ENCODE results near the gene PPFIA2.

DNA sequence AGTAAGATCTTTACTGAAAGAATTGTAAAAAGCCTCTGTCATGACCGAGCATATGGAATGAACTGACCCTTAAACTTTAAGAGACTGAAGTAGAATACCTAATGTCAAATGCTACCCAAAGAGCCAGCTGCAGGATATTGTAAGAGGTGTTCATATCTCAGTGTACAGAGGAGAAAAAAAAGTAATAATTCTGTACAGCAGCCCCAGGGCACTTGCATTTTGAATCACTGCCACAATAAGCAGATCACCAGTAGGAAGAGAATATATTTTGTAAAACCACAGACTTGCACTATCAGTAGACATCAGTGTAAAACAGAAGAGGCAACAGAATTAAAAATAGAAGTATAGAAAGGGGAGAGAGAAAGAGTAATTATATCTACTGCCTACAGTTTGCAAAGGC lies 162.6 kb downstream of the PPFIA2 start:
- TF ChIP-seq, protein P1, sequence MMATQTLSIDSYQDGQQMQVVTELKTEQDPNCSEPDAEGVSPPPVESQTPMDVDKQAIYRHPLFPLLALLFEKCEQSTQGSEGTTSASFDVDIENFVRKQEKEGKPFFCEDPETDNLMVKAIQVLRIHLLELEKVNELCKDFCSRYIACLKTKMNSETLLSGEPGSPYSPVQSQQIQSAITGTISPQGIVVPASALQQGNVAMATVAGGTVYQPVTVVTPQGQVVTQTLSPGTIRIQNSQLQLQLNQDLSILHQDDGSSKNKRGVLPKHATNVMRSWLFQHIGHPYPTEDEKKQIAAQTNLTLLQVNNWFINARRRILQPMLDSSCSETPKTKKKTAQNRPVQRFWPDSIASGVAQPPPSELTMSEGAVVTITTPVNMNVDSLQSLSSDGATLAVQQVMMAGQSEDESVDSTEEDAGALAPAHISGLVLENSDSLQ (IDR thresholded peaks at IDR 0.05) = no peak
- TF ChIP-seq KDM1A (IDR thresholded peaks at IDR 0.05) (no peak), TAF7 (tag; IDR thresholded peaks at IDR 0.05) (no peak), ZNF274 (IDR thresholded peaks at IDR 0.05; ENCODE audit: borderline replicate concordance, low read depth, low read length) (no peak), HMG20B (CRISPR knock-in tag; IDR thresholded peaks at IDR 0.05) (no peak), PPARD (CRISPR knock-in tag; IDR thresholded peaks at IDR 0.05) (no peak)
- TF ChIP-seq, protein P2, sequence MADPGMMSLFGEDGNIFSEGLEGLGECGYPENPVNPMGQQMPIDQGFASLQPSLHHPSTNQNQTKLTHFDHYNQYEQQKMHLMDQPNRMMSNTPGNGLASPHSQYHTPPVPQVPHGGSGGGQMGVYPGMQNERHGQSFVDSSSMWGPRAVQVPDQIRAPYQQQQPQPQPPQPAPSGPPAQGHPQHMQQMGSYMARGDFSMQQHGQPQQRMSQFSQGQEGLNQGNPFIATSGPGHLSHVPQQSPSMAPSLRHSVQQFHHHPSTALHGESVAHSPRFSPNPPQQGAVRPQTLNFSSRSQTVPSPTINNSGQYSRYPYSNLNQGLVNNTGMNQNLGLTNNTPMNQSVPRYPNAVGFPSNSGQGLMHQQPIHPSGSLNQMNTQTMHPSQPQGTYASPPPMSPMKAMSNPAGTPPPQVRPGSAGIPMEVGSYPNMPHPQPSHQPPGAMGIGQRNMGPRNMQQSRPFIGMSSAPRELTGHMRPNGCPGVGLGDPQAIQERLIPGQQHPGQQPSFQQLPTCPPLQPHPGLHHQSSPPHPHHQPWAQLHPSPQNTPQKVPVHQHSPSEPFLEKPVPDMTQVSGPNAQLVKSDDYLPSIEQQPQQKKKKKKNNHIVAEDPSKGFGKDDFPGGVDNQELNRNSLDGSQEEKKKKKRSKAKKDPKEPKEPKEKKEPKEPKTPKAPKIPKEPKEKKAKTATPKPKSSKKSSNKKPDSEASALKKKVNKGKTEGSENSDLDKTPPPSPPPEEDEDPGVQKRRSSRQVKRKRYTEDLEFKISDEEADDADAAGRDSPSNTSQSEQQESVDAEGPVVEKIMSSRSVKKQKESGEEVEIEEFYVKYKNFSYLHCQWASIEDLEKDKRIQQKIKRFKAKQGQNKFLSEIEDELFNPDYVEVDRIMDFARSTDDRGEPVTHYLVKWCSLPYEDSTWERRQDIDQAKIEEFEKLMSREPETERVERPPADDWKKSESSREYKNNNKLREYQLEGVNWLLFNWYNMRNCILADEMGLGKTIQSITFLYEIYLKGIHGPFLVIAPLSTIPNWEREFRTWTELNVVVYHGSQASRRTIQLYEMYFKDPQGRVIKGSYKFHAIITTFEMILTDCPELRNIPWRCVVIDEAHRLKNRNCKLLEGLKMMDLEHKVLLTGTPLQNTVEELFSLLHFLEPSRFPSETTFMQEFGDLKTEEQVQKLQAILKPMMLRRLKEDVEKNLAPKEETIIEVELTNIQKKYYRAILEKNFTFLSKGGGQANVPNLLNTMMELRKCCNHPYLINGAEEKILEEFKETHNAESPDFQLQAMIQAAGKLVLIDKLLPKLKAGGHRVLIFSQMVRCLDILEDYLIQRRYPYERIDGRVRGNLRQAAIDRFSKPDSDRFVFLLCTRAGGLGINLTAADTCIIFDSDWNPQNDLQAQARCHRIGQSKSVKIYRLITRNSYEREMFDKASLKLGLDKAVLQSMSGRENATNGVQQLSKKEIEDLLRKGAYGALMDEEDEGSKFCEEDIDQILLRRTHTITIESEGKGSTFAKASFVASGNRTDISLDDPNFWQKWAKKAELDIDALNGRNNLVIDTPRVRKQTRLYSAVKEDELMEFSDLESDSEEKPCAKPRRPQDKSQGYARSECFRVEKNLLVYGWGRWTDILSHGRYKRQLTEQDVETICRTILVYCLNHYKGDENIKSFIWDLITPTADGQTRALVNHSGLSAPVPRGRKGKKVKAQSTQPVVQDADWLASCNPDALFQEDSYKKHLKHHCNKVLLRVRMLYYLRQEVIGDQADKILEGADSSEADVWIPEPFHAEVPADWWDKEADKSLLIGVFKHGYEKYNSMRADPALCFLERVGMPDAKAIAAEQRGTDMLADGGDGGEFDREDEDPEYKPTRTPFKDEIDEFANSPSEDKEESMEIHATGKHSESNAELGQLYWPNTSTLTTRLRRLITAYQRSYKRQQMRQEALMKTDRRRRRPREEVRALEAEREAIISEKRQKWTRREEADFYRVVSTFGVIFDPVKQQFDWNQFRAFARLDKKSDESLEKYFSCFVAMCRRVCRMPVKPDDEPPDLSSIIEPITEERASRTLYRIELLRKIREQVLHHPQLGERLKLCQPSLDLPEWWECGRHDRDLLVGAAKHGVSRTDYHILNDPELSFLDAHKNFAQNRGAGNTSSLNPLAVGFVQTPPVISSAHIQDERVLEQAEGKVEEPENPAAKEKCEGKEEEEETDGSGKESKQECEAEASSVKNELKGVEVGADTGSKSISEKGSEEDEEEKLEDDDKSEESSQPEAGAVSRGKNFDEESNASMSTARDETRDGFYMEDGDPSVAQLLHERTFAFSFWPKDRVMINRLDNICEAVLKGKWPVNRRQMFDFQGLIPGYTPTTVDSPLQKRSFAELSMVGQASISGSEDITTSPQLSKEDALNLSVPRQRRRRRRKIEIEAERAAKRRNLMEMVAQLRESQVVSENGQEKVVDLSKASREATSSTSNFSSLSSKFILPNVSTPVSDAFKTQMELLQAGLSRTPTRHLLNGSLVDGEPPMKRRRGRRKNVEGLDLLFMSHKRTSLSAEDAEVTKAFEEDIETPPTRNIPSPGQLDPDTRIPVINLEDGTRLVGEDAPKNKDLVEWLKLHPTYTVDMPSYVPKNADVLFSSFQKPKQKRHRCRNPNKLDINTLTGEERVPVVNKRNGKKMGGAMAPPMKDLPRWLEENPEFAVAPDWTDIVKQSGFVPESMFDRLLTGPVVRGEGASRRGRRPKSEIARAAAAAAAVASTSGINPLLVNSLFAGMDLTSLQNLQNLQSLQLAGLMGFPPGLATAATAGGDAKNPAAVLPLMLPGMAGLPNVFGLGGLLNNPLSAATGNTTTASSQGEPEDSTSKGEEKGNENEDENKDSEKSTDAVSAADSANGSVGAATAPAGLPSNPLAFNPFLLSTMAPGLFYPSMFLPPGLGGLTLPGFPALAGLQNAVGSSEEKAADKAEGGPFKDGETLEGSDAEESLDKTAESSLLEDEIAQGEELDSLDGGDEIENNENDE (IDR thresholded peaks at IDR 0.05; ENCODE audit: low read depth, low read length) = no peak
- TF ChIP-seq, protein P3, sequence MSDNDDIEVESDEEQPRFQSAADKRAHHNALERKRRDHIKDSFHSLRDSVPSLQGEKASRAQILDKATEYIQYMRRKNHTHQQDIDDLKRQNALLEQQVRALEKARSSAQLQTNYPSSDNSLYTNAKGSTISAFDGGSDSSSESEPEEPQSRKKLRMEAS (CRISPR knock-in tag; IDR thresholded peaks at IDR 0.05) = no peak
- TF ChIP-seq, protein P4, sequence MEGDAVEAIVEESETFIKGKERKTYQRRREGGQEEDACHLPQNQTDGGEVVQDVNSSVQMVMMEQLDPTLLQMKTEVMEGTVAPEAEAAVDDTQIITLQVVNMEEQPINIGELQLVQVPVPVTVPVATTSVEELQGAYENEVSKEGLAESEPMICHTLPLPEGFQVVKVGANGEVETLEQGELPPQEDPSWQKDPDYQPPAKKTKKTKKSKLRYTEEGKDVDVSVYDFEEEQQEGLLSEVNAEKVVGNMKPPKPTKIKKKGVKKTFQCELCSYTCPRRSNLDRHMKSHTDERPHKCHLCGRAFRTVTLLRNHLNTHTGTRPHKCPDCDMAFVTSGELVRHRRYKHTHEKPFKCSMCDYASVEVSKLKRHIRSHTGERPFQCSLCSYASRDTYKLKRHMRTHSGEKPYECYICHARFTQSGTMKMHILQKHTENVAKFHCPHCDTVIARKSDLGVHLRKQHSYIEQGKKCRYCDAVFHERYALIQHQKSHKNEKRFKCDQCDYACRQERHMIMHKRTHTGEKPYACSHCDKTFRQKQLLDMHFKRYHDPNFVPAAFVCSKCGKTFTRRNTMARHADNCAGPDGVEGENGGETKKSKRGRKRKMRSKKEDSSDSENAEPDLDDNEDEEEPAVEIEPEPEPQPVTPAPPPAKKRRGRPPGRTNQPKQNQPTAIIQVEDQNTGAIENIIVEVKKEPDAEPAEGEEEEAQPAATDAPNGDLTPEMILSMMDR (IDR thresholded peaks at IDR 0.05 in 2 of 3, conservative IDR thresholded peaks at IDR 0.05 in 1 of 3; ENCODE audit: insufficient read depth in 2 of 3, low read depth in 1 of 3, low read length in 3 of 3) = no peak
